Sigmoid colon (tissue), 4 donors: ENCODE measurements around the gene KIF6.

Experiments
- EP300 ChIP-seq, 4 donors: sonication (generic); formaldehyde crosslinking; IDR thresholded peaks; one replicate each; pipeline ENCODE4 v1.6.1; 2017; ENCODE audit warnings: antibody characterized with exemption in 4 of 4
- POLR2A ChIP-seq, 2 donors: fragments of 450-650 bp; IDR thresholded peaks; one replicate each; pipeline ENCODE4 v1.6.1; 2016; ENCODE audit warnings: antibody characterized with exemption in 2 of 2, mild to moderate bottlenecking in 2 of 2, moderate library complexity in 2 of 2
- POLR2AphosphoS5 ChIP-seq, 4 donors: sonication (generic); formaldehyde crosslinking; IDR thresholded peaks; one replicate each; pipeline ENCODE4 v1.6.1; 2017; ENCODE audit warnings: antibody characterized with exemption in 4 of 4
- TF ChIP-seq, protein P1 (sequence below), 4 experiments: fragments of 450-650 bp in 3 of 4; fragments of 200-600 bp in 1 of 4; IDR thresholded peaks; one replicate each; pipeline ENCODE4 v1.5.1; 2016 to 2019; ENCODE audit warnings: antibody characterized with exemption in 4 of 4, mild to moderate bottlenecking in 3 of 4, moderate library complexity in 2 of 4

DNA sequence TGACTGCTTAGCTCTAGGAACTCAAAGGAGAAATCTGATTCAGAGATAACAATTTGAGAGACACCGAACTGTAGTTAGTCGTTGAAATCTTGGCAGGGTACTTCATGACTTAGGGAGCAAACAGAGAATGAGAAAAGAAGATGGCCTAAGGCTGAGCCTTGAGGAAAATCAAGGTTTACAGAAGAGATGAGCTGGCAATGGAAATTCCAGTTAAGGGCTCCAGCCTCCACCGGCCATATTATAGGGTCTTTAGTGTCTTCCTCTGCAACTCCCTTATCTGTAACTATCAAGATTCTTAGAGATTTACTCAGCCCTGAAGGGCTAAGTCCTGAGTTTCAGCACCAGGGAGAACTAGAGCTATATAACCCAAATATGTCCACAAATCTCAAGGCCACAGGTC is 437.6 kb downstream of the KIF6 start:
- TF ChIP-seq EP300 (IDR thresholded peaks at IDR 0.05) (no peak), POLR2A (IDR thresholded peaks at IDR 0.05) (no peak), POLR2AphosphoS5 (IDR thresholded peaks at IDR 0.05) (no peak)
- TF ChIP-seq, protein P1, sequence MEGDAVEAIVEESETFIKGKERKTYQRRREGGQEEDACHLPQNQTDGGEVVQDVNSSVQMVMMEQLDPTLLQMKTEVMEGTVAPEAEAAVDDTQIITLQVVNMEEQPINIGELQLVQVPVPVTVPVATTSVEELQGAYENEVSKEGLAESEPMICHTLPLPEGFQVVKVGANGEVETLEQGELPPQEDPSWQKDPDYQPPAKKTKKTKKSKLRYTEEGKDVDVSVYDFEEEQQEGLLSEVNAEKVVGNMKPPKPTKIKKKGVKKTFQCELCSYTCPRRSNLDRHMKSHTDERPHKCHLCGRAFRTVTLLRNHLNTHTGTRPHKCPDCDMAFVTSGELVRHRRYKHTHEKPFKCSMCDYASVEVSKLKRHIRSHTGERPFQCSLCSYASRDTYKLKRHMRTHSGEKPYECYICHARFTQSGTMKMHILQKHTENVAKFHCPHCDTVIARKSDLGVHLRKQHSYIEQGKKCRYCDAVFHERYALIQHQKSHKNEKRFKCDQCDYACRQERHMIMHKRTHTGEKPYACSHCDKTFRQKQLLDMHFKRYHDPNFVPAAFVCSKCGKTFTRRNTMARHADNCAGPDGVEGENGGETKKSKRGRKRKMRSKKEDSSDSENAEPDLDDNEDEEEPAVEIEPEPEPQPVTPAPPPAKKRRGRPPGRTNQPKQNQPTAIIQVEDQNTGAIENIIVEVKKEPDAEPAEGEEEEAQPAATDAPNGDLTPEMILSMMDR (IDR thresholded peaks at IDR 0.05), result no peak
